K562 (cell line): ENCODE data around the gene AGAP1. TPM values are rescaled to one million over a fixed set of nuclear protein-coding genes. Genes with fewer than 3 reads are reported as not detected.

ENCODE experiments used
- ATAC-seq: fragments of 200-7000 bp; cut with Tn5 transposase; 3 replicates; pipeline ENCODE4 v1.9.1; 2020; ENCODE audit warnings: moderate library complexity
- BruUV-seq: library from RNA; stranded (reverse); fragments of 400-500 nt; replicated peaks from 2 replicates; lab custom pipeline; 2021; lab: Mats Ljungman, UMichigan
- CTCF ChIA-PET: fragments of 300-600 bp; formaldehyde crosslinking; extraction: SDS; loops from one replicate; lab custom pipeline; 2021; ENCODE audit warnings: low intra/inter-chr PET ratio; lab: Yijun Ruan, JAX
- POLR2A ChIA-PET: fragments of 300-600, 350-650 bp; sonication (Branson Sonifier 250); formaldehyde crosslinking; extraction: SDS; loops from one replicate; lab custom pipeline; 2021; ENCODE audit warnings: antibody characterized with exemption, inconsistent platforms; lab: Yijun Ruan, JAX
- DNase-seq, 4 experiments: peaks; one replicate each; pipeline versions ENCODE4 v3.0.0 to v3.0.0-alpha.2; 2011 to 2018; ENCODE audit warnings: low spot score in 3 of 4, mixed read lengths in 3 of 4; ENCODE audit errors: extremely low read depth in 1 of 4
- FAIRE-seq: peaks from 2 replicates; lab custom pipeline; 2011; peaks lifted over from hg19 to GRCh38; lab: Jason Lieb, UNC
- H2AFZ ChIP-seq: 2 replicates; pipeline ENCODE4 v1.6.0; 2011; ENCODE audit warnings: low read depth, low read length, control low read depth, inconsistent platforms
- H3K27ac ChIP-seq: fragments of 200-600 bp; 3 replicates; pipeline ENCODE4 v1.8.0; 2011; ENCODE audit warnings: low read depth, mild to moderate bottlenecking, control low read depth, inconsistent platforms, low read length, moderate library complexity, mixed read lengths; ENCODE audit errors: extremely low read depth
- H3K27me3 ChIP-seq, 2 experiments: fragments of 300-600 bp in 1 of 2; 2 replicates in 1 of 2; 3 replicates in 1 of 2; pipeline versions ENCODE4 v1.6.0 to v1.8.0; 2011; ENCODE audit warnings: inconsistent platforms in 2 of 2, low read length in 2 of 2, mild to moderate bottlenecking in 1 of 2, mixed read lengths in 1 of 2, moderate library complexity in 1 of 2; ENCODE audit not compliant: control insufficient read depth in 2 of 2, insufficient read depth in 2 of 2
- H3K36me3 ChIP-seq: fragments of 300-600 bp; 3 replicates; pipeline ENCODE4 v1.8.0; 2011; ENCODE audit warnings: mild to moderate bottlenecking, low read length, inconsistent platforms; ENCODE audit not compliant: control insufficient read depth, insufficient read depth
- H3K4me1 ChIP-seq, 2 experiments: fragments of 200-600 bp in 1 of 2; replicated peaks in 1 of 2; 2 replicates in 1 of 2; 3 replicates in 1 of 2; pipeline versions ENCODE4 v1.5.1 to v1.8.0; 2011; ENCODE audit warnings: inconsistent platforms in 2 of 2, low read length in 2 of 2, mild to moderate bottlenecking in 1 of 2, mixed read lengths in 1 of 2, moderate library complexity in 1 of 2; ENCODE audit not compliant: control insufficient read depth in 2 of 2, insufficient read depth in 2 of 2
- H3K4me2 ChIP-seq: 2 replicates; pipeline ENCODE4 v1.6.1; 2011; ENCODE audit warnings: low read length, control low read depth, inconsistent platforms, mixed read lengths; ENCODE audit not compliant: insufficient read depth
- H3K4me3 ChIP-seq: fragments of 200-600 bp; sonication (generic), shearing (Covaris generic); 2 replicates; pipeline ENCODE4 v1.5.1; 2016; ENCODE audit warnings: control low read depth, inconsistent platforms
- H3K79me2 ChIP-seq: fragments of 200-600 bp; 3 replicates; pipeline ENCODE4 v1.8.0; 2011; ENCODE audit warnings: low read length, inconsistent platforms; ENCODE audit not compliant: control insufficient read depth, insufficient read depth
- H3K9ac ChIP-seq, 2 experiments: 2 replicates each; pipeline versions ENCODE4 v1.6.0 to v1.6.1; 2011; ENCODE audit warnings: low read depth in 2 of 2, low read length in 2 of 2, control low read depth in 1 of 2, inconsistent platforms in 1 of 2, mild to moderate bottlenecking in 1 of 2, mixed read lengths in 1 of 2; ENCODE audit not compliant: insufficient read depth in 1 of 2
- H3K9me1 ChIP-seq: one replicate; pipeline ENCODE4 v1.6.0; 2011; ENCODE audit warnings: inconsistent platforms, mild to moderate bottlenecking, low read length, moderate library complexity; ENCODE audit not compliant: control insufficient read depth, insufficient read depth
- H3K9me3 ChIP-seq: replicated peaks from 2 replicates; pipeline ENCODE4 v1.5.1; 2011; ENCODE audit warnings: low read depth, low read length, inconsistent platforms; ENCODE audit not compliant: control insufficient read depth, insufficient read depth
- H4K20me1 ChIP-seq: replicated peaks from 2 replicates; pipeline ENCODE4 v1.6.1; 2011; ENCODE audit warnings: low read length, inconsistent platforms, mixed read lengths; ENCODE audit not compliant: control insufficient read depth, insufficient read depth
- HMGN3 ChIP-seq: IDR thresholded peaks from 2 replicates; pipeline ENCODE4 v1.6.1; 2011; ENCODE audit warnings: borderline replicate concordance, low read depth, mild to moderate bottlenecking, mixed read lengths, low read length; ENCODE audit not compliant: insufficient read length; ENCODE audit errors: extremely low read depth
- RERE ChIP-seq: sonication (generic); formaldehyde crosslinking; IDR thresholded peaks from 2 replicates; pipeline ENCODE4 v1.8.0; 2023; ENCODE audit warnings: missing genetic modification reagents, mild to moderate bottlenecking, borderline replicate concordance
- WGBS: fragments of 100-300 bp; shearing (Covaris generic); methylation state at CpG from one replicate; pipeline ENCODE4 v1.1.6; 2016; ENCODE audit warnings: low coverage, mixed read lengths; ENCODE audit not compliant: insufficient coverage; ENCODE audit errors: missing lambda C conversion rate; 5-methylcytosine and 5-hydroxymethylcytosine counted together
- in situ Hi-C: fragments of 300-500 bp; cut with MboI; formaldehyde crosslinking; loops from 4 replicates; pipeline ENCODE4 v1.15.0; 2018; ENCODE audit warnings: inconsistent platforms, mixed read lengths
- intact Hi-C: fragments of 100-400 bp; cut with micrococcal nuclease; formaldehyde crosslinking; loops from 2 replicates; pipeline ENCODE4 v1.14.2; 2022
- polyA plus RNA-seq, 8 experiments: library from polyadenylated mRNA; depleted of rRNA in 4 of 8; stranded (reverse) in 5 of 8; unstranded in 3 of 8; fragments of >200 nt; fragmentation: Nextera tagmentation in 2 of 8; fragmentation: Illumina TruSeq in 1 of 8; extraction: Ambion mirVana in 2 of 8; extraction: Trizol in 1 of 8; gene quantifications; 2 replicates each; pipeline versions ENCODE4 v1.2.1 to v1.2.3, GENCODE V29; 2011 to 2014; ENCODE audit warnings: inconsistent platforms in 1 of 8, missing spikeins in 1 of 8
- total RNA-seq, 7 experiments: library from RNA; depleted of rRNA in 6 of 7; stranded (reverse); fragments of >200 nt in 6 of 7; fragmentation: Illumina TruSeq in 2 of 7; extraction: Trizol in 2 of 7; gene quantifications; 2 replicates each; pipeline versions ENCODE4 v1.2.1 to v1.2.3, GENCODE V29; 2011 to 2021; ENCODE audit warnings: low replicate concordance in 1 of 7

AGAP1 gene
- total and polyA plus RNA-seq, 9 of the 15 experiments (the other 6 are each of a cell fraction or from before 2014, with no cell fraction given) = 1.3 to 24.0 (median 10.6) TPM

- no peak for TF ChIP-seq RERE (CRISPR knock-in tag)
Measured at GRCh38 chr2:235999011-235999410, 505.2 kb downstream of the AGAP1 start (continued).

- no peaks in the 10 kb centered on the region for H3K9me1 ChIP-seq
- no TSS peak for BruUV-seq
- H4K20me1 ChIP-seq = no peaks in the 10 kb centered on the region
- DNase-seq (no peak), ATAC-seq (no peak), FAIRE-seq (no peak)
- no peaks in the 10 kb centered on the region for H3K36me3 ChIP-seq
- H3K4me2 ChIP-seq = no peak overlapping the region
- no peaks in the 10 kb centered on the region for H3K4me1 ChIP-seq
- TF ChIP-seq HMGN3 = no peak
- H3K27ac ChIP-seq = no peak overlapping the region
- no peak overlapping the region for H3K9ac ChIP-seq
- H3K4me3 ChIP-seq = no peak overlapping the region
- H3K9me3 ChIP-seq = no peaks in the 10 kb centered on the region
- H3K79me2 ChIP-seq = no peaks in the 10 kb centered on the region
- no peak overlapping the region for H2AFZ ChIP-seq
- H3K27me3 ChIP-seq = no peaks in the 10 kb centered on the region
- intact Hi-C loops (no loop called here), in situ Hi-C loops (no loop called here)
- ChIA-PET CTCF (no interaction called here), POLR2A (interaction anchor here (0.6 kb wide), 1 partner anchor 323 kb away, joined by 3 read pairs; no protein-coding TSS in a partner anchor)
- WGBS = 82% methylated on average over 12 of the region's 20 CpGs
Measured at GRCh38 chr2:236001166-236001828, 507.5 kb downstream of the AGAP1 start.
